GM23338 (cell line): ENCODE measurements around the gene ASAH2B. TPM values are rescaled to one million over a fixed set of nuclear protein-coding genes. Genes with fewer than 3 reads are reported as not detected.

Source experiments
- ATAC-seq: fragments of 200-7000 bp; cut with Tn5 transposase; 3 replicates; pipeline ENCODE4 v1.9.1; 2020
- DNase-seq: peaks from one replicate; pipeline ENCODE4 v3.0.0-alpha.2; 2015; ENCODE audit warnings: low spot score
- H2AFZ ChIP-seq: fragments of 200-600 bp; sonication (generic); 2 replicates; pipeline ENCODE4 v1.8.0; 2016; ENCODE audit warnings: antibody characterized with exemption, mild to moderate bottlenecking, moderate library complexity
- H3F3A ChIP-seq: fragments of 200-600 bp; sonication (generic); replicated peaks from 2 replicates; pipeline ENCODE4 v1.8.0; 2017; ENCODE audit warnings: antibody characterized with exemption, mixed run types, low read depth
- H3K27ac ChIP-seq: fragments of 200-600 bp; sonication (generic); 2 replicates; pipeline ENCODE4 v1.6.1; 2016; ENCODE audit warnings: low read depth
- H3K27me3 ChIP-seq: fragments of 200-600 bp; sonication (generic); 2 replicates; pipeline ENCODE4 v1.8.0; 2016; ENCODE audit warnings: mild to moderate bottlenecking, mixed run types, moderate library complexity; ENCODE audit not compliant: insufficient read depth
- H3K36me3 ChIP-seq: fragments of 200-600 bp; sonication (generic); 2 replicates; pipeline ENCODE4 v1.8.0; 2016; ENCODE audit warnings: mild to moderate bottlenecking; ENCODE audit not compliant: insufficient read depth
- H3K4me1 ChIP-seq: fragments of 200-600 bp; sonication (generic); 2 replicates; pipeline ENCODE4 v1.8.0; 2016; ENCODE audit warnings: mild to moderate bottlenecking, moderate library complexity; ENCODE audit not compliant: insufficient read depth
- H3K4me2 ChIP-seq: fragments of 200-600 bp; sonication (generic); 2 replicates; pipeline ENCODE4 v1.7.1; 2017; ENCODE audit warnings: mixed run types
- H3K4me3 ChIP-seq: fragments of 200-600 bp; sonication (generic); 2 replicates; pipeline ENCODE4 v1.6.1; 2016; ENCODE audit warnings: mixed run types
- H3K79me2 ChIP-seq: fragments of 200-600 bp; sonication (generic); replicated peaks from 2 replicates; pipeline ENCODE4 v1.8.0; 2017; ENCODE audit warnings: mild to moderate bottlenecking; ENCODE audit not compliant: insufficient read depth
- H3K9me2 ChIP-seq: fragments of 200-600 bp; sonication (generic); 2 replicates; pipeline ENCODE4 v1.8.0; 2017; ENCODE audit not compliant: insufficient read depth
- H4K20me1 ChIP-seq: fragments of 200-600 bp; sonication (generic); replicated peaks from 2 replicates; pipeline ENCODE4 v1.8.0; 2017; ENCODE audit warnings: mild to moderate bottlenecking; ENCODE audit not compliant: insufficient read depth
- H3K27ac Mint-ChIP-seq: 2 replicates; pipeline ENCODE4 v1.8.0; 2020; ENCODE audit warnings: inconsistent platforms, mild to moderate bottlenecking, moderate library complexity, mixed read lengths
- H3K27me3 Mint-ChIP-seq: 3 replicates; pipeline ENCODE4 v1.8.0; 2022; ENCODE audit warnings: low read depth, mild to moderate bottlenecking, moderate library complexity, mixed read lengths, inconsistent platforms; ENCODE audit not compliant: insufficient read depth, poor library complexity
- H3K36me3 Mint-ChIP-seq: 3 replicates; pipeline ENCODE4 v1.8.0; 2021; ENCODE audit warnings: low read depth, mild to moderate bottlenecking, inconsistent platforms, moderate library complexity, mixed read lengths
- H3K4me1 Mint-ChIP-seq: 3 replicates; pipeline ENCODE4 v1.8.0; 2020; ENCODE audit warnings: mild to moderate bottlenecking, inconsistent platforms, mixed read lengths
- H3K4me3 Mint-ChIP-seq: 3 replicates; pipeline ENCODE4 v1.8.0; 2021; ENCODE audit warnings: moderate library complexity, mild to moderate bottlenecking, inconsistent platforms, mixed read lengths
- H3K9me3 Mint-ChIP-seq: 3 replicates; pipeline ENCODE4 v1.8.0; 2020; ENCODE audit warnings: moderate library complexity, mild to moderate bottlenecking, inconsistent platforms, mixed read lengths
- CREB1 ChIP-seq: fragments of 250-450 bp; sonication (Bioruptor Pico); IDR thresholded peaks from 2 replicates; pipeline ENCODE4 v1.5.0; 2020; ENCODE audit warnings: low read depth, mild to moderate bottlenecking, moderate library complexity
- CTCF ChIP-seq, 2 experiments: fragments of 200-600 bp in 1 of 2; sonication (generic) in 1 of 2; conservative IDR thresholded peaks; 2 replicates each; pipeline versions ENCODE4 v1.5.1 to v1.6.1; 2016 to 2017; ENCODE audit warnings: antibody characterized with exemption in 2 of 2, low read depth in 2 of 2, mild to moderate bottlenecking in 2 of 2, moderate library complexity in 1 of 2
- ETS1 ChIP-seq: IDR thresholded peaks from 2 replicates; pipeline ENCODE4 v1.6.1; 2016; ENCODE audit warnings: antibody characterized with exemption
- EZH2 ChIP-seq: fragments of 200-600 bp; sonication (generic); IDR thresholded peaks from one replicate; pipeline ENCODE4 v1.8.0; 2017; ENCODE audit warnings: antibody characterized with exemption, mild to moderate bottlenecking, low read depth; ENCODE audit not compliant: unreplicated experiment
- EZH2phosphoT487 ChIP-seq: fragments of 200-600 bp; sonication (generic); IDR thresholded peaks from one replicate; pipeline ENCODE4 v1.8.1; 2018; ENCODE audit warnings: antibody characterized with exemption; ENCODE audit not compliant: unreplicated experiment
- JUNB ChIP-seq: IDR thresholded peaks from one replicate; pipeline ENCODE4 v1.6.1; 2016; ENCODE audit warnings: antibody characterized with exemption; ENCODE audit not compliant: unreplicated experiment
- REST ChIP-seq: IDR thresholded peaks from one replicate; pipeline ENCODE4 v1.6.1; 2018; ENCODE audit warnings: antibody characterized with exemption; ENCODE audit not compliant: unreplicated experiment
- STAT1 ChIP-seq: IDR thresholded peaks from one replicate; pipeline ENCODE4 v1.6.1; 2016; ENCODE audit warnings: antibody characterized with exemption; ENCODE audit not compliant: unreplicated experiment
- ZNF114 ChIP-seq: fragments of 250-450 bp; sonication (Bioruptor Pico); IDR thresholded peaks from 2 replicates; pipeline ENCODE4 v1.5.0; 2020; ENCODE audit warnings: mild to moderate bottlenecking, moderate library complexity
- ZNF331 ChIP-seq: fragments of 250-450 bp; sonication (Bioruptor Pico); IDR thresholded peaks from 2 replicates; pipeline ENCODE4 v1.5.0; 2020; ENCODE audit warnings: low read depth, mild to moderate bottlenecking, moderate library complexity
- polyA plus RNA-seq: library from polyadenylated mRNA; unstranded; fragments of >200 nt; fragmentation: Nextera tagmentation; extraction: Ambion mirVana; gene quantifications from 2 replicates; pipeline ENCODE4 v1.2.1, GENCODE V29; 2016
- total RNA-seq: library from RNA; depleted of rRNA; stranded (reverse); fragments of >200 nt; shearing (Covaris generic); gene quantifications from 2 replicates; pipeline ENCODE4 v1.2.3, GENCODE V29; 2014

Gene ASAH2B
- total and polyA plus RNA-seq, 2 experiments from 2014 or later = 6.9 to 11.7 TPM

GRCh38 chr10:50796693-50797092 is 57.0 kb downstream of the ASAH2B start (continued):
- TF ChIP-seq CTCF (conservative IDR thresholded peaks at IDR 0.05; ENCODE audit: low read depth in 2 of 2) = no peak
- no peak for TF ChIP-seq STAT1
- TF ChIP-seq ZNF114 = no peak

GRCh38 chr10:50798297-50798696 is 58.6 kb downstream of the ASAH2B start:
- Mint-ChIP-seq H3K4me1 (peaks cover 3% of the 10 kb centered on the region; the same call in 1 of the 3 replicates), H3K27ac (no peak overlapping the region), H3K9me3 (peaks cover 5% of the 10 kb centered on the region; the same call in 1 of the 3 replicates), H3K4me3 (peak overlapping the region; percentile 34; the same call in 2 of the 3 replicates), H3K36me3 (peaks cover 5% of the 10 kb centered on the region; the same call in 1 of the 3 replicates), H3K27me3 (peaks cover 3% of the 10 kb centered on the region)
- Histone ChIP-seq H4K20me1 (no peaks in the 10 kb centered on the region), H3K36me3 (no peaks in the 10 kb centered on the region), H3F3A (no peaks in the 10 kb centered on the region), H3K27ac (no peak overlapping the region), H3K4me3 (no peak overlapping the region), H3K9me2 (no peaks in the 10 kb centered on the region), H3K4me1 (no peaks in the 10 kb centered on the region), H3K4me2 (peak overlapping the region; percentile 33), H3K79me2 (no peaks in the 10 kb centered on the region), H3K27me3 (no peaks in the 10 kb centered on the region), H2AFZ (peak overlapping the region; percentile 24; the same call in 1 of the 2 replicates)
- ATAC-seq (peak; percentile 77), DNase-seq (peak; percentile 31)
- TF ChIP-seq ETS1 (no peak), CTCF (conservative IDR thresholded peaks at IDR 0.05; ENCODE audit: low read depth in 2 of 2) (no peak), ZNF114 (no peak)

GRCh38 chr10:50799595-50799994 is 59.9 kb downstream of the ASAH2B start:
- H3K4me1 ChIP-seq = peaks cover 4% of the 10 kb centered on the region
- no peak overlapping the region for H3K4me2 ChIP-seq
- H3K27me3 ChIP-seq = no peaks in the 10 kb centered on the region
- Mint-ChIP-seq H3K4me1 (peaks cover 6% of the 10 kb centered on the region; the same call in 2 of the 3 replicates), H3K36me3 (peaks cover 5% of the 10 kb centered on the region; the same call in 1 of the 3 replicates), H3K27ac (no peak overlapping the region), H3K4me3 (no peak overlapping the region), H3K27me3 (peaks cover 3% of the 10 kb centered on the region), H3K9me3 (peaks cover 5% of the 10 kb centered on the region; the same call in 1 of the 3 replicates)
- no peaks in the 10 kb centered on the region for H3K36me3 ChIP-seq
- DNase-seq = no peak
- H4K20me1 ChIP-seq = no peaks in the 10 kb centered on the region
- no peaks in the 10 kb centered on the region for H3K9me2 ChIP-seq
- no peak overlapping the region for H2AFZ ChIP-seq
- H3K4me3 ChIP-seq = no peak overlapping the region
- ATAC-seq = no peak
- H3K79me2 ChIP-seq = no peaks in the 10 kb centered on the region
- H3F3A ChIP-seq = no peaks in the 10 kb centered on the region
- H3K27ac ChIP-seq = no peak overlapping the region
- TF ChIP-seq CREB1 = no peak
- no peak for TF ChIP-seq EZH2
- no peak for TF ChIP-seq JUNB
- TF ChIP-seq ZNF331 (CRISPR knock-in tag) = no peak
- no peak for TF ChIP-seq STAT1
- no peak for TF ChIP-seq CTCF (conservative IDR thresholded peaks at IDR 0.05; ENCODE audit: low read depth in 2 of 2)
- TF ChIP-seq EZH2phosphoT487 = no peak
- TF ChIP-seq REST = no peak
- no peak for TF ChIP-seq ZNF114
